HG03159 (cell line): ENCODE data around the gene AP3S2.

Experiments
- ATAC-seq: cut with Tn5 transposase; IDR thresholded peaks from one replicate; pipeline ENCODE4 v1.9.1; 2021; ENCODE audit warnings: mild to moderate bottlenecking, moderate library complexity; ENCODE audit not compliant: unreplicated experiment

Gene AP3S2

DNA sequence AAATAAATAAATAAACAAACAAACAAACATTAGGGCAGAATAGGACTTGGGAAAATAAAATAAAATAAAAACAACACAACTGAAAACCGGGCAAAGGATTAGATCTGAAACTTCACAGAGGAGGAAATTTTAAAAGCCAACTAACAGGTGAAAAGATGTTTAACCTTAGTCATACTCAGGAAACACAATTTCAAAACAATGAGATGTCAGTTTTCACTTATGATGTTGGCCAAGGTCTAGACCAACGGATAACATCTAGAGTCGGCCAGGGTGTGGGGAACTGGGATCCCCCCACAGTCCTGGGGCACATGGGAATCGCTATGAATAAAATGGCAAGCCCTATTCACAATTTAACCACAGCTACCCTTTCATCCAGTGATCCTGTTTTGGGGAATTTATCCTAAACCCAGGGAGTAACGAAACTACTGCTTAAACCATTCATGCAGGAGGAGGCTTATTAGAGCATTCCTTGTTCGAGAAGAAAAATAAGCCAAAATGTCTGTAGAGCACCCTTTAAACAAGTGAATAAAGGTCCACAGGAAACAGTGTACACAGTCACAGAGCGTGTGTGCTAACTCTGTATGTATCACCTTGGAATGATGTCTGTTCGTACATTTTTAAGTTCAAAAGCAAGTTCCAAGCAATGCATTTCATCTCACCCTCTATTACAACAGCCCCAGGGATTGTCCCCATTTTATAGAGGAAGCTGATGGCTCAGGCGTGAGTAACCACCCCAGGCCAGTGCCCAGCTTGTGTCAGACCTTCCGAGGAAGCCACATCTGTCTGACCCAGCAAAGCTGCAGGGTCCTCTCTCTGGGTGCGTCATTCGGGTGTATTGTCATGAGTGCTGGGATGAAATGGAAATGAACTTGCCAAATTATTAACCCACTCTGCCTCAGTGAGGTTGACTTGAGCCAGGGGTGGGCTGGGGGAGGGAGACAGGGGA is 72.9 kb downstream of the AP3S2 start:
- no peak for ATAC-seq

DNA sequence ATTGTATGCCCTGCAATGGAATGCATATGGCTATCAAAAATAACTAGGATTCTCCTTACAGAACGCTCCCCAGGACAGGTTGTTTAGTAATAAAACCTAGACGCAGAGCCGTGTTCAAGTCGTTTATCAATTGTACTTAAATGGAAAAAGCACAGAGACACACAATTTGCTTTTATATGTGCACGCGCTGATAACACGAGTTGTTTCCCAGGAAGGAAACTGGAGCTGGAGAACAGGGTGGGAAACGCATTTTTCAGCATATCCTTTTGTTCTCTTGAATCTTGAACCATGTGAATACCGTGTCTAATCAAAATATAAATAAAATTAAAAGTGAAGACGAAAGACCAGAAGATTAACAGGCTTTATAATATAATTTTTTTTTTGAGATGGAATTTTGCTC is 75.5 kb downstream of the AP3S2 start:
- no peak for ATAC-seq

DNA sequence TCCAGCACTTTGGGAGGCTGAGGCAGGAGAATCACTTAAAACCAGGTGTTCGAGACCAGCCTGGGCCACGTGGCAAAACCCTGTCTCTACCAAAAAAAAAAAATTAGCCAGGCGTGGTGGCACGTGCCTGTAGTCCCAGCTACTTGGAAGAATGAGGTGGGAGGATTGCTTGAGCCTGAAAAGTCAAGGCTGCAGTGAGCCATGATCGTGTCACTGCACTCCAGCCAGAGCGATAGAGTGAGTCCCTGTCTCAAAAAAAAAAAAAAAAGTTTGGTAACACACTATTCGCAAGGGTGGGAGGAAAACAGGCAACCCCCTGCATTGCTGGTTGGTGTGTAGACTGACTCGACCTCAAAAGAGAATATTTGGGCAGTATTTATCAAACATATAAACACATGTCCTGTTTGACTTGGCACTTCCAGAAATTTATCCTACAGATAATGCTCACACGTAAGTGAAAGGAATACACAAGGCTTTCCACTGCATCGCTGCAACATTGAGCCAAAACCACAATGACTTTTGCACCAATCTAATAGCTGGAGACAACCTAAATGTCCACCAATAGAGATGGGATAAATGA is 76.0 kb downstream of the AP3S2 start:
- ATAC-seq: no peak

DNA sequence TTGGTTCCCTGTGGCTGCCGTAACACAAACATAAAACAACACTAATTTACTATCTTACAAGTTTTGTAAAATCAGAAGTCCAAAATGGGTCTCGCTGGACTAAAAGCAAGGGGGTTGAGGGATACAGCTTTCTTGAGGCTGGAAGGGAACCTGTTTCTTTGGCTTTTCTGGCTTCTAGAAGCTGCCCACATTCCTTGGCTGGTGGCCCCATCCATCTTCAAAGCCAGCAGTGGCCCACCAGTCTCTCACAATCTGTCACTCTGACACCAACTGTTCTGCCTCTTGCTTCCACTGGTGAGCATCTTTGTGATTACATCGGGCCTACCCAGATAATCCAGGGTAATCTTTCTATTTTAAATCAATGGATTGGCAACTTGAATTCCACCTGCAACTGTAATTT is 78.0 kb downstream of the AP3S2 start:
- ATAC-seq: no peak

DNA sequence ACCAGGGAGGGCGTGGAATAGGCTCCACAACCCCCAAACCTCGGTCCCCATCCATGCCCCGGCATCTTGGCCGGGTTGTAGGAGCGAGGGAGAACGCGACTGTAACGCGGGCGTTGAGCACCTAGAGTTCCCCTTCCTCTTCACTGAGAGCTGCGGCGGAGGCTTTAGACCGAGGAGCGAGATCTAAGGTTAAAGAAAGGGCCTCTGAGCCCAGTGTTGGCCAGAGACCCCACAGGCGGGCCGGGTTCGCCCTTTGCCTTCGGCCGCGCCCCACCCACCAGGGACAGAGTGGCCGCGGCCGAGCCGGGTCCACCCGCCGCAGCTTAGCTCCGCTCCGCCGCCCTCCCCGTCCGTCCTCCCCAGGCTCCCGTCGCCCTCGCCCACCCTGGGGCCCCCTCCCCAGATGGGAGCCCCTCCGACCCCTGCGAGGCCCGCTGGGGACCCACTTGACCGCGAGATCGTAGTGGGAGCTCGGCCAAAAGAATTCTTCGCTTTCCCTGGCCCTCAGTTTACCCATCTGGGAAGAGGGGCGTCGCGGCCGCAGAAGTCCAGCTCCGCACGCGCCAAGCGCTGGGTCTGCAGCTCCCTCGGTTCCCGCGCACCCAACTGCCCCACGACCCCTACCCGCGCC is 79.6 kb downstream of the AP3S2 start:
- ATAC-seq: no peak

DNA sequence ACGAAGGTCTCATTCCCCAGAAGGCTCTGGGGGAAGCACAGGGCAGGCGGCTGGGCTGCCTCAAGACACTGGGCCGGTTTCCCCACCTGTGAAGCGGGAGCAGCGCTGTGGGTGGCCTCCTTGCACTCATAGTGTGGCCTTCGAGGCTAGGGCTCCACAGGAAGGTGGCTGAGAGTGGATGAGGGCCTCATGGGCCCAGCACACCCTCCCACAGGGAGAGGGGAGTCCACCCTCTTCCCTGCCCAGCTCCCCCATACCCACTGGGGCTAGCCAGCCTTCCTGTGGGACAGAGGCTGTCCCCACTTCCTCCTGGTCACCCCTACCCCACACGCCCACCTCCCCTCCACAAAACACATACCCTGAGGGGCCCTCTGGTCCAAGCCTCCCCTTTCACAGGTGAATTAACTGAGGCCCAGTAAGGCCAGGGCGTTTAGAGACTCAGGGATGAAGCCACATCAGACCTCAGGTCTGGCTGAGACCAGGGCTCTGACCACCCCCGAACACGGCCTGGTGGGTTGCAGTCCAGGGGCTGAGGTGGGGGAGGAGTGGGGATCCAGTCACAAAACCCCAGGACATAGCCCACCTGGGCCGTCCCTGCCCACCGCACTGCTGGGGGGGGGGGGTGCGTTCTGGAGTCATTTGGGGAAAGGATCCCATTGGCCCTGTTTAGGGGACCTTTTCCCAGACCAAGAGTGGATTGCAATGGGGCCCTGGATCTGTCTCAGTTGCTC is 80.2 kb downstream of the AP3S2 start:
- no peak for ATAC-seq

DNA sequence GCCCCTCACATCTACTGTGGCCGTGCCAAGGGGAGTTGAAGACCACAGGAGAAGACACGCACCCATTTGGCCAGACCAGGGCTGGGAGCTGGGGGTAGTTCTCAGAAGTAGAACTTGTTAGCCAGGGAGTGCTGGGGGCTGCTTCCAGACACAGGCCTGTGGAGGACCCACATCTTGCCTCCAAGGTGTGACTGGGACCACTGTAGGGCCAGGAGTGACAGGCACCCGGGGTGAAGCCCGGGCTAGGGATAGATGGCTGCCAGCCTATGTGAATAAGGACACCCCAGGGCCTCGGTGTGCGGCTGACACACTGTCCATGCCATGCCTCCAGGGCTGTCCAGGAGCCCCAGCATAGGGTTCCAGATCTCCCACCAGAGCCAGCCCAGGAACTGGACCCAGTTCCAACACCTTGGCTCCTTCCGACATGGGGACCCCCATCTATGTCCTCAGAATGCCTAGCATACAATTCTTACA is 80.9 kb downstream of the AP3S2 start:
- ATAC-seq: no peak

DNA sequence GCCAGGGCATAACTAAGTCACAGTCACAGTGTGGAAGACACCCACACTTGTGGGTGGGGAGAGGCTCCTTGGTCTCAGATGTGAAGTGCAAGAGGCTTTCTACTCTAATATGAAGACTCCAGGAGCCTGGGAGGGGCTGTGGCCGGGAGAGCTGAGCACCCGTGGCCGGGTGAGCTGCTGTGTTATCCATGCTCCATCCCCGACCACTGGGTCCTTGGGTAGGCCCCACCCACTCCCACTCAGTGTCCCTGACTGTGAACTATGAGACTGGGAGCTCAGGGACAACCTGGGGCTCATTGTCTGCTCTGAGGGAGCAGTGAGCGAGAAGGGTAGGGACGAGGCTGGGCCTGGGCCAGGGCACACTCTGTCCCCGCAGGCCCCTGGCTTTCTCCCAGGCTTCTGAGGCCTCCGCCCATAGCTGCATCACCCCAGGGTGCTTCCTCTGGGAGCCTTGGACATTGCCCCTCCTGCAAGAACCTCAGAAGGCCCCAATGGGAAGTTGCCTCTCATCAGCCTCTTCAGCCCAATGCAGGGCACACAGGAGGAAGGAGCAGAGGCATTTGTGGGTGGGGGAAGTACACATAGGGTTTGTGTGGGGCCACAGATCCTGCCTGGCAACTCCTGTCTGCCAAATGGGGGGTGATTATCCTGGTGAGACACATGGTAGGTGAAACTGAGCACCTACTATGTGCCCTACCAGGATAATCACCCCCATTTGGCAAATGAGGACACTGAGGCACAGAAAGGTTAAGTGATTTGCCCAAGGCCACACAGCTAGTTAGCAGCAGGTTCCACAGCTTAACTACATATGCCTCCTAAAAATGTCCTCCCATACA is 81.6 kb downstream of the AP3S2 start:
- ATAC-seq: no peak

DNA sequence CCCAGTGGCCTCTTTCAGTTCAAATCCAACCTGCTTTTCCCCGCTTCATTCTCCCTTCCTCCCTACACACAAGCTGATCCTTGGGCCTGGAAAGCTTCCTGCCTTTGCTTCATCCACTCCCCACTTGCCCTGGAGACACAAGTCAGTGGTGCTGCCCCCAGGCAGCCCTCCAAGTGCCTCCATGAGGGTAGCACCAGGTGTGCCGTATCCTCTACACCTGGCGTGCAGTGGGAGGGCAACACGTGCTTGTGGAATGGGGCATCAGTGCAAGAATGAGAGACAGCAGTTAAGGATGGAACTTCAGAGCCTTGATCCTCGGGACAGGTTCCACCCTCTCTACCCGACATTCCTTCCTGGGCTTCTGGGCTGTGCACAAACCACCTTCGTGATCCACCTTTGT is 83.0 kb downstream of the AP3S2 start:
- no peak for ATAC-seq

DNA sequence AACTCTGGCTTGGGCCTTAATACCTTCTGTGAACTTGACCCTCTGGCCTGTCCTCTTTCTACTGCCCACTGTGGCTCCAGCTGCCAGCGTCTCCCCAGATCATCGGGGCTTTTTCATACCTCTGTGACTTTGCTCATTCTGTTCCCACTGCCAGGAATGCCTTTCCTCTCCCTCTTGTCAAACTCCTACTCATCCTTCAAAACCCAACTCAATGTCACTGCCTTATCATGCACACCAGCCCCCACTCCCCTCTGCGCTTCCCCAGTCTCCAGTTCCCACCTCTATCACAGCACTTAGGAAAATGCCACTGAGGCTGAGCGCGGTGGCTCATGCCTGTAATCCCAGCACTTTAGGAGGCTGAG is 84.0 kb downstream of the AP3S2 start:
- no peak for ATAC-seq

DNA sequence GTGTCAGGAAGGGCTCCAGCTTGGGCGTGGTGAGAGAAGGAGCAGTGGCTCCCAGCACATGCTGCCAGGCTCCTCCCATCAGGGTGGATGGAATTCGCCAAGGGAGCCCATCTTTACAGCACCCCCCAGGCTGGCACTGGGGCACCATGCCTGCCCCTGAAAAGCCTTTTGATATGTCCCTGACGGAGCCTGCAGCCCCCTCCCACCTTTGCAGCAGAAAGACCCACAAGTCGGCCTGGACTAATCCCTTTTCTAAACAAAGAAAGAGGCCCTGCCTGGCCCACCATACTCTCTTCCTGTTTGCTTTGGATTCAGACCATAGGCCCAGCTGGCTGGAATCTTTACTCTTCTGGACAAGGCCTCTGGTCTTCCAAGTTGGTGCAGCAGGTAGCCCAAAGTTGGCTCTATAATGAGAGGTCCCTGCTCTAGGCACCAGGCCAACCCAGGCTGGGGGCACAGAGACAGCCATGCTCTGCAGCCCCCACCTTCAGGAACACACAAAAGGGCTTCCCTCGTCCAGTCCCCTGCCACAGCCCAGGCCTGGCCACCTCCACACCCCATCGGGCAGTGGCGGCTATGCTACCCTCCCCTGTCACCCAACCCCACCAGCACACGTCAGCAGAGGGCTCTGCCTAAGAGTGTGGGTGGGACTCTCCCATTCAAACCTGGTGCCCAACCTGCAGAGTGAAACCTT is 84.6 kb downstream of the AP3S2 start:
- no peak for ATAC-seq

DNA sequence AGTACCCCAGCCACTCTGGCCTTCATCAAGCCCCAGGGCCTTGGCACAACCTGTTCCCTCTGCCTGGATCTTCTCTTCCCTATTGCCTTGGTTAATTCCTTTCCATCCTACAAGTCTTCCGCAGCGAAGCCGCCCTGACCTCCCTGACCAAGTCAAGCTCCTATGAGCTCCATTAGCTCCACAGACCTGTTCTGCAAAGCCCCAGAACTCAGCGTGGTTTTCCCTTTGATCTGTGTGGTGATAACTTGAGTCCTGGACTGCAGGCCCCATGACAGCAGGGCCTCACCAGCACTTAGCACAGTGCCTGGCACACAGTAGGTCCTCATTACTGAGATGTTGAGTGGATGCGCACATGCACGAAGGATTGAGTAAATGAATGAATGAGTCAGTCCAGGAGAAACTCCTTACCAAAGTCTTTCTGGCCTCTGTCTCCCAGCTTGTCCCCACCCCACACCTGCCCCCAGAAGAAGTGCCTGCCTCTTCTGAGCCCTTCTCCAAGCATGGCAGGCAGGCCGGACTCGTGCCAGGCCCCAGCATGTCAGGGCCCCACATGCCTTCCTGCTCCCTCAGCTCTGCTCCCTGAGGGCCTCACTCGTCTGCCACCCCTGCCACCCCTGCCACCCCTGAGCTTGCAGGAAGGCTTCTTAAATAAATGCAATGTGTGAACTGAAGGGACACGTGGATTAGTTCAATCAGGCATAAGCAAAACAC is 85.5 kb downstream of the AP3S2 start:
- ATAC-seq: no peak

DNA sequence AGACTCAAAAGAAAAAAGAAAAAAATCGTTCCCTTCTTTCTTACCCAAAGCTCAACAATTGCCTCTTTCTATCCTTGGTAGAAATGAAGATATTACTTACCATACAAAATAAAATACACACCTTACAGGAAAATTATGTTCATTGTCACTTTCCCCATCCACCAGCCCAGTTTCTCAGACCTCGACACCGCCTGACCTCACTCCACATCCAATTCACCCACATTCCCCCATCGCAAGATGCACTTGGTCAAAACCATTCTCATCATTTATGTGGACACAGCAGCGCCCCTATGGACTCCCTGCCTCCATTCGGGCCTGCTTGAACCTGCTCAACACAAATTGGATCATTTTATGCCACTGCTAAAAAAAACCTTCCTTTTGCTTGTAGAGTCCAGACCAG is 86.1 kb downstream of the AP3S2 start:
- no peak for ATAC-seq

DNA sequence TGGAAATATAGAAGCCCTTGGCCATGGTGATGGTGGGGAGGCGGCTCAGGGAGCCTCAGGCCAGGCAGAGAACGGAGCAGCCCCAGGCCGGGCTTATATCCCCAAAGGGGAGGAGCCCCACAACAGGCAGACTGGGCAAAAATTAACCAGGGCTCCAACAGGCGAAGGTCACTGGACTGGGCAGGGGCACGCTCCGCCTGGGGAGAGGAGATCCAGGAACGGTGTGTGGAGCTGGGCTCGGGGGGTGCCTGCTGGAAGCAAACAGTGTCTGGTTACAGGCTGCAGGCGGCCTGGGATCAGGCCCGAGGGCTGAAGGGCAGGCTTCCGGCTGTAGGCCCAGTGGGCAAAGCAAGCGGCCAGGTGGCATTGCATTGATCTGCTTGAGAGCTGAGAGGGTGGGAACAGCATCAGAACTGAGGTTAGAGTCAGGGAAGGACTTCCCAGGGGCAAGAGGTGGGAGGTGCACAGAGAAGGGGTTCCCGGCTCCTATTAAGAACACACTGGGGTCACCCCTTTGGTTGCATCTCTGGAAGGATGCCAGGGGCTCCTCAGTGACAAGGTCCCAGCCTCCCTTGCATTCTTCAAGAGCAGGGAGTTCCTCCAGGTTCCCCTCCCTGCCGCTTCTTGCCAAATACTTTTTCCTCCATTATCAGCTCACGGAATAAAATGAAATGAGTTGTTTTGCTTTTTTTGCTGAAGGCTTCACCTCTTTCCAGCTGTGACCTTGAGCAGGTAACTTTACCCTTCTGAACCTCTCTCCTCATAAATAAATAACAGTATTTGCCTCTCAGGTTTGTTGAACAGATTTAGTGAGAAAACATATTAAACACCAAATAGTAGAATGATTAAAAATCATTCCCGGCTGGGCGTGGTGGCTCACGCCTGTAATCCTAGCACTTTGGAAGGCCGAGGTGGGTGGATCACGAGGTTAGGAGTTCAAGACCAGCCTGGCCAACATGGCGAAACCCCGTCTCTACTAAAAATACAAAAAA is 86.9 kb downstream of the AP3S2 start:
- no peak for ATAC-seq

DNA sequence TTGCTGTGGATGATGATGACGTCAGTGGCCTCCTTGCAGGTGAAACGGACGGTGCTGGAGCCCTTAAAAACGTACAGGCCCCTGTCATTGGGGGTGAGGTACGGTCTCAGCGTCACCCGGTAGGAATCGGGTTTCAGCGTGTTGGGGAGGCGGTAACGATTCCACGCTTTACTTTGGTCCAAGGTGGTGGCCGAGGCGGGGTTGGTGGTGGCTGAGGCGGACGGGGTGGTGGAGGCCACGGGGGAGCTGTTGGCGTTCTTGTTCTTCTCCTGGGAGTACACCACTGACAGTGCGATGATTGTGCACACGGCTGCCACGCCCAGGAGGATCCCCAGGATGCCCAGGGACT is 87.6 kb downstream of the AP3S2 start:
- no peak for ATAC-seq

DNA sequence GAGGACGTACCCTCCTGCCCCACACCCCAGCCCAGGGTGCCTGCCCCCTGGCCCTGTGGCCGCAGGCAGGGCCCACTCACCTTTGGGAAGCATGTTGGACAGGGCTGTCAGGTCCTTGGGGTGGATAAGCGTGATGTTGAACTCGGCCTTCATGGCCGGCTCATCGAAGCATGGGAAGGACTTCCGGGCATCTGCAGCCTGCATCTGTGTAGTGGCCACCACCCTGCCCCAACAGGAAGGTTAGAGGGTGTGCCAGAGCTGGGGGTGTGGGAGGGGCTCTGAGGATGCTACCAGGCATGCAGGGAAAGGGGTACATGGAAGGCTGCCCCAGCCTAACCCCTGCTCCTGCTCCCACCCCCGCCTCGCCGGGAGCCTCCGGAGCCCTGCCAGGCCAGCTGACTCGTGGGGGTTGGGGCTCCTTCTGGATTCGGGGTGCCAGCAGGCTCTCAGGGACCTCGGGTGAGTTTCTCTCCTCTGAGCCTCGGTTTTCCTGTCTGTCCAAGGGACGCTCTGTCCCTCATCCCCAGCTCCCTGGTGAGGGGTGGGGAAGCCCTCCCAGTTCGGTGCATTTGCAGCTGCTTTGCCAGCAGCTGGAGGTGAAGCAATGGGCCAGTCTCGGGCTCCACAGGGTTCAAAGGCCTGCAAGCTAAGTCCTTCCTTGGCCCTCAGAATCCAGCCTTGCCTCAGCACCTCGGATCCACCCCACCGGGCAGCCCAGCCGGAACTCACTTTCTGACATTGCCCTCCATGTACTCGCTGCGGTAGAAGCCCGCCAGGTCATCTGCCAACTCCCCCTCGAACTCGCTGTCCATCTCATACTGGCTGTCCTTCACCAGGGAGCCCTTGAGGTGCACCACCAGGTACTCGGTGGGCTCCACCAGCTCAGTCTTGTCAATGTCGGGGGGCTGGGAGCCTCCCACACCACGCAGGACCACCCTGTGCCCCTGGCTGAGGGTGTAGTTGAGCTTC is 88.3 kb downstream of the AP3S2 start:
- ATAC-seq: no peak
